K562 (cell line): ENCODE results near the gene GSTM1. TPM values are rescaled to one million over a fixed set of nuclear protein-coding genes. Genes with fewer than 3 reads are reported as not detected.

Experiments
- ATAC-seq: fragments of 200-7000 bp; cut with Tn5 transposase; 3 replicates; pipeline ENCODE4 v1.9.1; 2020; ENCODE audit warnings: moderate library complexity
- BruUV-seq: library from RNA; stranded (reverse); fragments of 400-500 nt; replicated peaks from 2 replicates; lab custom pipeline; 2021; lab: Mats Ljungman, UMichigan
- CTCF ChIA-PET: fragments of 300-600 bp; formaldehyde crosslinking; extraction: SDS; loops from one replicate; lab custom pipeline; 2021; ENCODE audit warnings: low intra/inter-chr PET ratio; lab: Yijun Ruan, JAX
- POLR2A ChIA-PET: fragments of 300-600, 350-650 bp; sonication (Branson Sonifier 250); formaldehyde crosslinking; extraction: SDS; loops from one replicate; lab custom pipeline; 2021; ENCODE audit warnings: antibody characterized with exemption, inconsistent platforms; lab: Yijun Ruan, JAX
- DNase-seq, 4 experiments: peaks; one replicate each; pipeline versions ENCODE4 v3.0.0 to v3.0.0-alpha.2; 2011 to 2018; ENCODE audit warnings: low spot score in 3 of 4, mixed read lengths in 3 of 4; ENCODE audit errors: extremely low read depth in 1 of 4
- FAIRE-seq: peaks from 2 replicates; lab custom pipeline; 2011; peaks lifted over from hg19 to GRCh38; lab: Jason Lieb, UNC
- H2AFZ ChIP-seq: 2 replicates; pipeline ENCODE4 v1.6.0; 2011; ENCODE audit warnings: low read depth, low read length, control low read depth, inconsistent platforms
- H3K27ac ChIP-seq: fragments of 200-600 bp; 3 replicates; pipeline ENCODE4 v1.8.0; 2011; ENCODE audit warnings: low read depth, mild to moderate bottlenecking, control low read depth, inconsistent platforms, low read length, moderate library complexity, mixed read lengths; ENCODE audit errors: extremely low read depth
- H3K27me3 ChIP-seq, 2 experiments: fragments of 300-600 bp in 1 of 2; 2 replicates in 1 of 2; 3 replicates in 1 of 2; pipeline versions ENCODE4 v1.6.0 to v1.8.0; 2011; ENCODE audit warnings: inconsistent platforms in 2 of 2, low read length in 2 of 2, mild to moderate bottlenecking in 1 of 2, mixed read lengths in 1 of 2, moderate library complexity in 1 of 2; ENCODE audit not compliant: control insufficient read depth in 2 of 2, insufficient read depth in 2 of 2
- H3K36me3 ChIP-seq: fragments of 300-600 bp; 3 replicates; pipeline ENCODE4 v1.8.0; 2011; ENCODE audit warnings: mild to moderate bottlenecking, low read length, inconsistent platforms; ENCODE audit not compliant: control insufficient read depth, insufficient read depth
- H3K4me1 ChIP-seq, 2 experiments: fragments of 200-600 bp in 1 of 2; replicated peaks in 1 of 2; 2 replicates in 1 of 2; 3 replicates in 1 of 2; pipeline versions ENCODE4 v1.5.1 to v1.8.0; 2011; ENCODE audit warnings: inconsistent platforms in 2 of 2, low read length in 2 of 2, mild to moderate bottlenecking in 1 of 2, mixed read lengths in 1 of 2, moderate library complexity in 1 of 2; ENCODE audit not compliant: control insufficient read depth in 2 of 2, insufficient read depth in 2 of 2
- H3K4me2 ChIP-seq: 2 replicates; pipeline ENCODE4 v1.6.1; 2011; ENCODE audit warnings: low read length, control low read depth, inconsistent platforms, mixed read lengths; ENCODE audit not compliant: insufficient read depth
- H3K4me3 ChIP-seq: fragments of 200-600 bp; sonication (generic), shearing (Covaris generic); 2 replicates; pipeline ENCODE4 v1.5.1; 2016; ENCODE audit warnings: control low read depth, inconsistent platforms
- H3K79me2 ChIP-seq: fragments of 200-600 bp; 3 replicates; pipeline ENCODE4 v1.8.0; 2011; ENCODE audit warnings: low read length, inconsistent platforms; ENCODE audit not compliant: control insufficient read depth, insufficient read depth
- H3K9ac ChIP-seq, 2 experiments: 2 replicates each; pipeline versions ENCODE4 v1.6.0 to v1.6.1; 2011; ENCODE audit warnings: low read depth in 2 of 2, low read length in 2 of 2, control low read depth in 1 of 2, inconsistent platforms in 1 of 2, mild to moderate bottlenecking in 1 of 2, mixed read lengths in 1 of 2; ENCODE audit not compliant: insufficient read depth in 1 of 2
- H3K9me1 ChIP-seq: one replicate; pipeline ENCODE4 v1.6.0; 2011; ENCODE audit warnings: inconsistent platforms, mild to moderate bottlenecking, low read length, moderate library complexity; ENCODE audit not compliant: control insufficient read depth, insufficient read depth
- H3K9me3 ChIP-seq: replicated peaks from 2 replicates; pipeline ENCODE4 v1.5.1; 2011; ENCODE audit warnings: low read depth, low read length, inconsistent platforms; ENCODE audit not compliant: control insufficient read depth, insufficient read depth
- H4K20me1 ChIP-seq: replicated peaks from 2 replicates; pipeline ENCODE4 v1.6.1; 2011; ENCODE audit warnings: low read length, inconsistent platforms, mixed read lengths; ENCODE audit not compliant: control insufficient read depth, insufficient read depth
- ARID1B ChIP-seq: fragments of 450-650 bp; IDR thresholded peaks from 2 replicates; pipeline ENCODE4 v1.6.1; 2016; ENCODE audit warnings: antibody characterized with exemption, mild to moderate bottlenecking, inconsistent platforms
- CCNT2 ChIP-seq: IDR thresholded peaks from 2 replicates; pipeline ENCODE4 v1.6.1; 2011; ENCODE audit warnings: borderline replicate concordance, low read depth, mild to moderate bottlenecking, moderate library complexity, mixed read lengths, low read length; ENCODE audit not compliant: insufficient read length; ENCODE audit errors: extremely low read depth
- E2F1 ChIP-seq: sonication (generic); formaldehyde crosslinking; IDR thresholded peaks from 2 replicates; pipeline ENCODE4 v1.8.1; 2023; ENCODE audit warnings: mild to moderate bottlenecking, missing genetic modification reagents, moderate library complexity
- GABPB2 ChIP-seq: fragments of 250-450 bp; sonication (Bioruptor Pico); conservative IDR thresholded peaks from 2 replicates; pipeline ENCODE4 v1.5.1; 2021; ENCODE audit warnings: mild to moderate bottlenecking
- GATAD2A ChIP-seq: fragments of 450-650 bp; IDR thresholded peaks from 2 replicates; pipeline ENCODE4 v1.6.1; 2017
- IFI16 ChIP-seq: fragments of 250-450 bp; sonication (Bioruptor Pico); IDR thresholded peaks from 2 replicates; pipeline ENCODE4 v2.1.2; 2022; ENCODE audit warnings: mild to moderate bottlenecking, inconsistent platforms
- IRF9 ChIP-seq: fragments of 450-650 bp; IDR thresholded peaks from 2 replicates; pipeline ENCODE4 v1.6.1; 2016; ENCODE audit warnings: missing biosample characterization, missing genetic modification characterization
- KAT7 ChIP-seq: sonication (generic); formaldehyde crosslinking; IDR thresholded peaks from 2 replicates; pipeline ENCODE4 v1.8.0; 2022; ENCODE audit warnings: missing genetic modification reagents, mild to moderate bottlenecking, borderline replicate concordance
- NCOA1 ChIP-seq: fragments of 450-650 bp; IDR thresholded peaks from 2 replicates; pipeline ENCODE4 v1.6.1; 2016; ENCODE audit warnings: low read depth
- POLR2AphosphoS5 ChIP-seq: IDR thresholded peaks from 2 replicates; pipeline ENCODE4 v1.6.1; 2011; ENCODE audit warnings: mild to moderate bottlenecking, low read depth, low read length, moderate library complexity; ENCODE audit not compliant: control insufficient read depth, insufficient read depth
- PTRF ChIP-seq: fragments of 450-650 bp; IDR thresholded peaks from 2 replicates; pipeline ENCODE4 v1.6.1; 2016; ENCODE audit warnings: mild to moderate bottlenecking, missing genetic modification characterization, missing compliant biosample characterization
- RAD21 ChIP-seq, 2 experiments: fragments of 250-450 bp in 1 of 2; fragments of 450-650 bp in 1 of 2; sonication (Bioruptor Pico) in 1 of 2; formaldehyde crosslinking in 1 of 2; IDR thresholded peaks in 1 of 2; conservative IDR thresholded peaks in 1 of 2; 2 replicates each; pipeline versions ENCODE4 v1.4.0 to v1.8.0; 2020 to 2022; ENCODE audit warnings: mild to moderate bottlenecking in 2 of 2, moderate library complexity in 1 of 2
- STAT5A ChIP-seq: IDR thresholded peaks from 2 replicates; pipeline ENCODE4 v1.6.1; 2012; ENCODE audit warnings: low read length, inconsistent platforms, borderline replicate concordance
- ZBTB1 ChIP-seq: sonication (generic); formaldehyde crosslinking; IDR thresholded peaks from 2 replicates; pipeline ENCODE4 v1.8.1; 2023; ENCODE audit warnings: missing genetic modification reagents, low read depth, mild to moderate bottlenecking, borderline replicate concordance
- ZFP36 ChIP-seq: fragments of 150-350 bp; IDR thresholded peaks from 2 replicates; pipeline ENCODE4 v1.6.1; 2018; ENCODE audit warnings: low read length, low read depth; ENCODE audit not compliant: partially characterized antibody
- ZNF277 ChIP-seq: fragments of 250-450 bp; sonication (Bioruptor Pico); IDR thresholded peaks from 2 replicates; pipeline ENCODE4 v1.8.0; 2022; ENCODE audit warnings: inconsistent platforms, mild to moderate bottlenecking, moderate library complexity, borderline replicate concordance
- ZNF354B ChIP-seq: fragments of 250-450 bp; sonication (Bioruptor Pico); IDR thresholded peaks from 2 replicates; pipeline ENCODE4 v1.4.0; 2020
- ZNF695 ChIP-seq: fragments of 450-650 bp; formaldehyde crosslinking; IDR thresholded peaks from 2 replicates; pipeline ENCODE4 v1.4.0; 2020; ENCODE audit warnings: mild to moderate bottlenecking, moderate library complexity
- WGBS: fragments of 100-300 bp; shearing (Covaris generic); methylation state at CpG from one replicate; pipeline ENCODE4 v1.1.6; 2016; ENCODE audit warnings: low coverage, mixed read lengths; ENCODE audit not compliant: insufficient coverage; ENCODE audit errors: missing lambda C conversion rate; 5-methylcytosine and 5-hydroxymethylcytosine counted together
- in situ Hi-C: fragments of 300-500 bp; cut with MboI; formaldehyde crosslinking; loops from 4 replicates; pipeline ENCODE4 v1.15.0; 2018; ENCODE audit warnings: inconsistent platforms, mixed read lengths
- intact Hi-C: fragments of 100-400 bp; cut with micrococcal nuclease; formaldehyde crosslinking; loops from 2 replicates; pipeline ENCODE4 v1.14.2; 2022
- polyA plus RNA-seq, 8 experiments: library from polyadenylated mRNA; depleted of rRNA in 4 of 8; stranded (reverse) in 5 of 8; unstranded in 3 of 8; fragments of >200 nt; fragmentation: Nextera tagmentation in 2 of 8; fragmentation: Illumina TruSeq in 1 of 8; extraction: Ambion mirVana in 2 of 8; extraction: Trizol in 1 of 8; gene quantifications; 2 replicates each; pipeline versions ENCODE4 v1.2.1 to v1.2.3, GENCODE V29; 2011 to 2014; ENCODE audit warnings: inconsistent platforms in 1 of 8, missing spikeins in 1 of 8
- total RNA-seq, 7 experiments: library from RNA; depleted of rRNA in 6 of 7; stranded (reverse); fragments of >200 nt in 6 of 7; fragmentation: Illumina TruSeq in 2 of 7; extraction: Trizol in 2 of 7; gene quantifications; 2 replicates each; pipeline versions ENCODE4 v1.2.1 to v1.2.3, GENCODE V29; 2011 to 2021; ENCODE audit warnings: low replicate concordance in 1 of 7

Gene GSTM1
- total and polyA plus RNA-seq, 9 of the 15 experiments (the other 6 are each of a cell fraction or from before 2014, with no cell fraction given) = not detected

DNA sequence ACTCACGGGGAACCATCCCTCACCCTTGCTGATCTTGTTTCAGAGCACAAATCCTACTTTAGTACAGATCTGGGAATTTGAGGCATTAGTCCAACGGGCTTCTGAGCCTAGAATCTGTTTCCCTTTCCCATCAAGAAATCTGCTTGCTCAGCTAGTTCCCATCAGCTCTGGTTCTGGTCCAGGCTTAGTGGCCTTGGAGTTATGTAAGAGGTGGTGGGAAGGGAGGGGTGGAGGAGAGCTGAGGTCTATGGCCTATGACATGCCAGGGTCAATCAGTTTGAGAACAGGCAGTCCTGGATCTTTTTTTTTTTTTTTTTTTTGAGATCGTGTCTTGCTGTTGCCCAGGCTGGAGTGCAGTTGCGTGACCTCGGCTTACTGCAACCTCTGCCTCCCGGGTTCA, 4.1 kb downstream of the GSTM1 start:
- no peaks in the 10 kb centered on the region for H3K27me3 ChIP-seq
- H2AFZ ChIP-seq = no peak overlapping the region
- H3K9me1 ChIP-seq = no peaks in the 10 kb centered on the region
- H3K4me2 ChIP-seq = no peak overlapping the region
- CTCF ChIA-PET = no interaction called here
- H3K27ac ChIP-seq = no peak overlapping the region
- no peaks in the 10 kb centered on the region for H3K36me3 ChIP-seq
- TF ChIP-seq ZFP36 = no peak
- no peak for TF ChIP-seq PTRF (tag)
- TF ChIP-seq ARID1B = no peak
- TF ChIP-seq NCOA1 = no peak
- TF ChIP-seq ZNF695 (CRISPR knock-in tag) = no peak
- no peak for TF ChIP-seq ZNF277 (CRISPR knock-in tag)
- TF ChIP-seq KAT7 (CRISPR knock-in tag) = no peak
- no peak for TF ChIP-seq IRF9
- TF ChIP-seq GATAD2A = no peak
- TF ChIP-seq RAD21 (CRISPR knock-in tag; conservative IDR thresholded peaks at IDR 0.05 in 1 of 2, IDR thresholded peaks at IDR 0.05 in 1 of 2) = no peak
- no peak for TF ChIP-seq E2F1
- TF ChIP-seq CCNT2 = no peak
- no peak for TF ChIP-seq IFI16 (CRISPR knock-in tag)
- no peak for TF ChIP-seq POLR2AphosphoS5
- TF ChIP-seq GABPB2 (CRISPR knock-in tag) = no peak
- no peak for TF ChIP-seq STAT5A
- TF ChIP-seq ZNF354B = no peak
- no peak for TF ChIP-seq ZBTB1 (CRISPR knock-in tag)
- POLR2A ChIA-PET = no interaction called here
- ATAC-seq = no peak
- in situ Hi-C loops = no loop called here
- no peak overlapping the region for H3K4me3 ChIP-seq
- no peaks in the 10 kb centered on the region for H4K20me1 ChIP-seq
- no TSS peak for BruUV-seq
- H3K79me2 ChIP-seq = no peaks in the 10 kb centered on the region
- no CpG with 5 or more reads among the region's 6 CpGs for whole genome bisulfite sequencing
- H3K4me1 ChIP-seq = no peaks in the 10 kb centered on the region
- H3K9me3 ChIP-seq = no peaks in the 10 kb centered on the region
- H3K9ac ChIP-seq = no peak overlapping the region
- FAIRE-seq = no peak
- no peak for DNase-seq
- intact Hi-C loops = no loop called here
